CD4-positive, alpha-beta T cell (primary cell): Measurements from ENCODE around the gene ABCC8. TPM values are rescaled to one million over a fixed set of nuclear protein-coding genes. Genes with fewer than 3 reads are reported as not detected.

Experiments used
- ATAC-seq: fragments of 200-7000 bp; cut with Tn5 transposase; one replicate; pipeline ENCODE4 v1.10.0; 2022; ENCODE audit warnings: mild to moderate bottlenecking; ENCODE audit not compliant: poor library complexity
- CTCF ChIA-PET: fragments of 350-600 bp; sonication (Branson Sonifier 250); formaldehyde crosslinking; loops from one replicate; lab custom pipeline; 2021; ENCODE audit warnings: antibody characterized with exemption, inconsistent platforms; lab: Charles Lee
- POLR2A ChIA-PET: fragments of 350-600 bp; sonication (Branson Sonifier 250); formaldehyde crosslinking; loops from one replicate; lab custom pipeline; 2021; ENCODE audit warnings: antibody characterized with exemption, inconsistent platforms; lab: Charles Lee
- DNase-seq, 14 experiments: peaks; one replicate each; pipeline ENCODE4 v3.0.0-alpha.2; 2013 to 2020; ENCODE audit warnings: mixed read lengths in 2 of 14
- H3K27ac ChIP-seq, 2 donors: one replicate each; pipeline versions ENCODE4 v1.5.1 to v1.7.0; 2013; ENCODE audit warnings: low read length in 2 of 2, low read depth in 1 of 2, mild to moderate bottlenecking in 1 of 2
- H3K27me3 ChIP-seq, 2 experiments: 1 replicate in 1 of 2; 2 replicates in 1 of 2; pipeline versions ENCODE4 v1.6.1 to v1.7.0; 2013; ENCODE audit warnings: low read length in 2 of 2, control low read depth in 1 of 2, mild to moderate bottlenecking in 1 of 2, moderate library complexity in 1 of 2; ENCODE audit not compliant: insufficient read depth in 2 of 2, control insufficient read depth in 1 of 2
- H3K36me3 ChIP-seq: one replicate; pipeline ENCODE4 v1.6.1; 2013; ENCODE audit warnings: low read length, control low read depth; ENCODE audit not compliant: insufficient read depth
- H3K4me1 ChIP-seq: one replicate; pipeline ENCODE4 v1.6.1; 2013; ENCODE audit warnings: low read length, control low read depth; ENCODE audit not compliant: insufficient read depth
- H3K4me3 ChIP-seq: one replicate; pipeline ENCODE4 v1.5.1; 2013; ENCODE audit warnings: mild to moderate bottlenecking, low read length, moderate library complexity
- H3K9me3 ChIP-seq, 2 experiments: 1 replicate in 1 of 2; 2 replicates in 1 of 2; pipeline versions ENCODE4 v1.6.1 to v1.7.0; 2013; ENCODE audit warnings: low read length in 2 of 2, mild to moderate bottlenecking in 2 of 2, control low read depth in 1 of 2, moderate library complexity in 1 of 2; ENCODE audit not compliant: control insufficient read depth in 1 of 2, insufficient read depth in 1 of 2
- H3K27ac Mint-ChIP-seq: one replicate; pipeline ENCODE4 v1.8.0; 2020; ENCODE audit warnings: mixed read lengths
- H3K27me3 Mint-ChIP-seq: one replicate; pipeline ENCODE4 v1.8.0; 2021; ENCODE audit warnings: mixed read lengths
- H3K36me3 Mint-ChIP-seq: one replicate; pipeline ENCODE4 v1.8.0; 2021; ENCODE audit warnings: low read depth, mixed read lengths
- H3K4me1 Mint-ChIP-seq: one replicate; pipeline ENCODE4 v1.8.0; 2021; ENCODE audit warnings: low read depth, mixed read lengths
- H3K4me3 Mint-ChIP-seq: one replicate; pipeline ENCODE4 v1.8.0; 2020; ENCODE audit warnings: mild to moderate bottlenecking, mixed read lengths
- H3K9me3 Mint-ChIP-seq: one replicate; pipeline ENCODE4 v1.8.0; 2020; ENCODE audit warnings: mixed read lengths
- CTCF ChIP-seq: fragments of 200-600 bp; IDR thresholded peaks from one replicate; pipeline ENCODE4 v1.8.0; 2022; ENCODE audit warnings: antibody characterized with exemption, mild to moderate bottlenecking
- intact Hi-C, 2 experiments: fragments of 100-400 bp; cut with DNase I in 1 of 2; cut with micrococcal nuclease in 1 of 2; formaldehyde crosslinking; loops; one replicate each; pipeline versions ENCODE4 v1.15.1 to v1.9.0; 2023 to 2025; cut with DNase I, micrococcal nuclease
- total RNA-seq, 174 experiments: library from RNA in 2 of 174; stranded (reverse) in 2 of 174; gene quantifications; one replicate each; pipeline ENCODE4 v1.2.3 and lab custom pipeline; 2021 to 2026

Gene ABCC8
- total RNA-seq, 2 experiments from 2014 or later = not detected

DNA sequence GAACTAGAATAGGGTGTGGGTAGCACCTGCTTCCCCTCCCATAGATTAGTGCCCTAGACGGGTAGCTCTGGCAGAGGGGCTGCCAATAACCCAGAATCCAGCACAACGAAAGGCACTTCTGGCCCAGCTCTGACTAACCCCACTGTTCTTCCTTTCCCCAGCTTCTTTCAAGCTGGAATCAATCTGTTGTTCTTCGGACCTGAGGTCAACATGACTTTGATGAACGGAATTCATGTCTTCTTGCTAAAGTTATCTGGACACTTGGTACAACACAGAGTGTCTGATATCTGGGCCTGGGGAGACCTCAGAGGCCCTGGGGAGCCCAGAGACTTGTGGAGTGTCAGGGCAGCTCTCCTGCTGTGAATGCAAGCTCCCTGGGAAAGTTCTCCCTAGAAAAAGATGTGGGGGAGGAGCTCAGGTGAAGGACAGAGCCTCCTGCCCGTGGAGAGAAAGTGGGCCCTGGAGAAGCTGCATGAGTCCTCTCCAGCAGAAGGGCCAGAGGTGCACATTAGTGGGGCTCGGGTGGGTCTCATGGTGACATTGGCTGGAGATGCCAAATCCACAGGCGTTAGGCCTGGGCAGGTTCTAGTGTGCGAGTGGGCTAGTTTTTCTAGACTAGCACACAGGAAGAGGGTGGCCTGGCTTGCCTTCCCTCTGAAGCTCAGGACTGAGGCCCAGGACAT, 94.5 kb downstream of the ABCC8 start:
- no peak for TF ChIP-seq CTCF
- POLR2A ChIA-PET = interaction anchor here (0.8 kb wide), 1 partner anchor 31 kb away, joined by 3 read pairs; no protein-coding TSS in a partner anchor
- H3K4me3 ChIP-seq = no peak overlapping the region
- intact Hi-C loops = loop anchor here in 1 of 2 experiments (5.0 kb wide), 1 partner anchor 445 kb away; no protein-coding TSS in a partner anchor
- H3K27me3 Mint-ChIP-seq = no peaks in the 10 kb centered on the region
- H3K27ac ChIP-seq = no peak overlapping the region
- DNase-seq (no peak), ATAC-seq (no peak)
- H3K36me3 Mint-ChIP-seq = no peaks in the 10 kb centered on the region
- H3K27me3 ChIP-seq = no peaks in the 10 kb centered on the region
- no peak overlapping the region for H3K4me3 Mint-ChIP-seq
- H3K9me3 Mint-ChIP-seq = no peaks in the 10 kb centered on the region
- no peak overlapping the region for H3K27ac Mint-ChIP-seq
- H3K4me1 Mint-ChIP-seq = no peaks in the 10 kb centered on the region
- no peaks in the 10 kb centered on the region for H3K9me3 ChIP-seq
- no peaks in the 10 kb centered on the region for H3K36me3 ChIP-seq
- CTCF ChIA-PET = no interaction called here
- peaks cover 4% of the 10 kb centered on the region for H3K4me1 ChIP-seq

DNA sequence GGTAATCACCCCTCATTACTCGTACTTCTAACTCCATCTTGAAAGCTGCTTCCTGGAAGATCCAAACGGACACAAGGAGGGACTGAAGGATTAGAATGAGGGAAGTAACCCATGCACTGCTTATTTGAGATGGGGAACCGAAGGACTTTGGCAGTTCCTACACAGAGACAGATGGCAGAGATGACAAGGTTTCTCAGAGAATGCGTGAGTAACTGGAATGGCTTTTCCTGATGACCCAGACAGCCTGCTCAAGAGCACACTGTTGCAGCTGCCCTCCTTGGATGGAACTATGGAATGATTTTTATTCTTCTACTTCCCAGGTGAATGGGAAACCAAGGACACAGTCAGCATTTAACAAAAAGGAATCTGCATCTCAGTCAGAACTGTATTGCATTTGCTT, 95.5 kb downstream of the ABCC8 start:
- intact Hi-C loops = loop anchor here in 1 of 2 experiments (5.0 kb wide), 1 partner anchor 444 kb away; no protein-coding TSS in a partner anchor
- no peaks in the 10 kb centered on the region for H3K27me3 Mint-ChIP-seq

GRCh38 chr11:17379383-17380180, 97.1 kb downstream of the ABCC8 start:
- H3K36me3 Mint-ChIP-seq = no peaks in the 10 kb centered on the region
- no peaks in the 10 kb centered on the region for H3K36me3 ChIP-seq
- no peak for DNase-seq
- no peaks in the 10 kb centered on the region for H3K9me3 ChIP-seq
- H3K27me3 Mint-ChIP-seq = no peaks in the 10 kb centered on the region
- no peak overlapping the region for H3K27ac Mint-ChIP-seq
- H3K4me1 Mint-ChIP-seq = no peaks in the 10 kb centered on the region
- H3K27ac ChIP-seq = no peak overlapping the region
- intact Hi-C loops = loop anchor here in 1 of 2 experiments (5.0 kb wide), 1 partner anchor 442 kb away; no protein-coding TSS in a partner anchor
- POLR2A ChIA-PET = no interaction called here
- ATAC-seq = no peak
- no peak overlapping the region for H3K4me3 ChIP-seq
- H3K4me3 Mint-ChIP-seq = no peak overlapping the region
- CTCF ChIA-PET = interaction anchor here (0.9 kb wide), 1 partner anchor 150 kb away, joined by 3 read pairs; no protein-coding TSS in a partner anchor
- H3K27me3 ChIP-seq = no peaks in the 10 kb centered on the region
- H3K4me1 ChIP-seq = peaks cover 4% of the 10 kb centered on the region
- no peak for TF ChIP-seq CTCF
- no peaks in the 10 kb centered on the region for H3K9me3 Mint-ChIP-seq

More for the DNA sequence above, 95.5 kb downstream of the ABCC8 start:
- no peaks in the 10 kb centered on the region for H3K36me3 ChIP-seq
- CTCF ChIA-PET = no interaction called here
- POLR2A ChIA-PET = no interaction called here
- Mint-ChIP-seq H3K36me3 (no peaks in the 10 kb centered on the region), H3K9me3 (no peaks in the 10 kb centered on the region), H3K4me3 (no peak overlapping the region), H3K4me1 (no peaks in the 10 kb centered on the region), H3K27ac (no peak overlapping the region)
- no peaks in the 10 kb centered on the region for H3K9me3 ChIP-seq
- H3K4me1 ChIP-seq = peaks cover 4% of the 10 kb centered on the region
- DNase-seq (no peak), ATAC-seq (no peak)
- no peak overlapping the region for H3K27ac ChIP-seq
- H3K27me3 ChIP-seq = no peaks in the 10 kb centered on the region
- no peak overlapping the region for H3K4me3 ChIP-seq
- TF ChIP-seq CTCF = no peak
